Left kidney (tissue), 2 donors: ENCODE measurements around the gene TRMT2A. TPM values are rescaled to one million over a fixed set of nuclear protein-coding genes. Genes with fewer than 3 reads are reported as not detected.
A peak's percentile ranks its signal among the peaks of the same experiment; 100 is the strongest.
"Not testable (repeated sequence)": the region's sequence is repeated elsewhere in the genome, so short reads cannot be mapped to it uniquely, and the experiment has no call there.

Experiments
- DNase-seq: peaks from one replicate; pipeline ENCODE4 v3.0.0-alpha.2; 2013
- polyA plus RNA-seq: library from polyadenylated mRNA; unstranded; fragments of 120-200 nt; gene quantifications from one replicate; pipeline ENCODE4 v1.2.1, GENCODE V29; 2013; ENCODE audit not compliant: insufficient read length

Gene TRMT2A
- polyA plus RNA-seq, 1 donor, result 46.0 TPM

- DNase-seq, result no peak
Measured at GRCh38 chr22:20086101-20086599, 30.9 kb downstream of the TRMT2A start.

GRCh38 chr22:20085651-20086050, 31.4 kb downstream of the TRMT2A start:
- no peak for DNase-seq

DNA sequence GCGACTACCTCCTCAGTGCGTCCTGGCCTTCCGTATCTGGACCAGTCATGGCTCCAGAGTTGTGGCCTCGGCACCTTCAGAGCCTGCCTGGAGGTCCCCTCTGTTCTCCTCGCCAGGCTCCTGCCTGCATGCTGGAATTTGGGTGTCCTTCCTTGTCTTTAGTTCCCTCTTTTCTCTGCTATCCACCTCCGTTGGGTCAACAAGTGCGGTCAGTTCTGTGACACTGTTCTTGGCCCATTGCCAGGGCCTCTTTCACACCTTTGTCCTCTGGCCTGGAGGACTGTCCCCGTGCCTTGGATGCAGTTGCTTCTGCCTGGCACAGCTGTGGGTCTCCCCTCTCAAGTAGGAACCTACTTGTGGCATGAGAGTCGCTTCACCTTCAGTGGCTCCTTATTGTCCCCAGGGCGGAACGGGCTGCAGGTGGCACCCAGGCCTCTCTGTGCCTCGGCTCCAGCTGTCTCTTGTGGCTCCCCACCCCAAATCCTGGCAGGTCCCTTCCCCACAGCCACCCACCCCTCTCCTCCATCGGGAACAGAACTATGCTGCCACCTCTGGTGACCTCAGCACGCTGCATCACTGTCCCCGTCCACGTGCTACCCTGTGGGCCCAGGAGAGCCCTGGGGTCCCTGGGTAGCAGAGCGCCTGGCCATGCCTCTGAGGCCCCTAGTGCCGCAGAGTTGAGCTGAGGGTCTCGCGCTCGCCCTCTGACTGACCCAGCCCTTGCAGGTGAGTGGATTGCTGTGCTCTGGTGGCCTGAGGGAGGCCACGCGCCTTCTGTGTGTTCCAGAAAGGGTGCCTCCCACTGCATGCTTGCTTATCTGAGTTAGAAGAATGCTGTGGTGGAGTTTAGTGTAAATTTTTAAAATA, 32.2 kb downstream of the TRMT2A start:
- DNase-seq, result peak; percentile 12

- DNase-seq, result no peak
Measured at GRCh38 chr22:20083891-20084546, 33.0 kb downstream of the TRMT2A start.

- DNase-seq, result no peak
Measured at GRCh38 chr22:20083157-20083890, 33.7 kb downstream of the TRMT2A start.

- peak; percentile 27 for DNase-seq
Measured at GRCh38 chr22:20080776-20081654, 36.0 kb downstream of the TRMT2A start.

DNA sequence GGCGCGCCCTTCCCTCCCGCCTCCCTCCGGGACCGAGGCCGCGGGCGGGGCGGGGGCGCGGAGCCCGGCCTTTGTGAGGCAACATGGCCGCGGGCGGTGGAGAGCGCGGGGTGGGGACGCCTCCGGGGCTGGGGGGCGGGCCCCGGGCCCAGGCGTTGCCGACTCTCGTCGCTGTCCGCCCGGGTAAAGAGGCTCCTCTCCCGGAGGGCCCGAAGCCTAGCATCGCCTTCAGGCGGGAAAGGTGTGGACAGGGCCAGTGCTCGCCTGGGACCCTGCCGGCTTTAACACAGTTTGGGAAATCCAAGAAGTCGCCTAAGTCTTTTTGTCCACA, 36.6 kb downstream of the TRMT2A start:
- DNase-seq, result peak; percentile 32

GRCh38 chr22:20079745-20080444, 37.1 kb downstream of the TRMT2A start, which contains the start of gene DGCR8:
DGCR8 (plus strand) TSS chr22:20080241; CDS start chr22:20085964, 5,723 bp downstream.
- DNase-seq, result peak; percentile 95

GRCh38 chr22:20076627-20077172, 40.3 kb downstream of the TRMT2A start:
- no peak for DNase-seq

DNA sequence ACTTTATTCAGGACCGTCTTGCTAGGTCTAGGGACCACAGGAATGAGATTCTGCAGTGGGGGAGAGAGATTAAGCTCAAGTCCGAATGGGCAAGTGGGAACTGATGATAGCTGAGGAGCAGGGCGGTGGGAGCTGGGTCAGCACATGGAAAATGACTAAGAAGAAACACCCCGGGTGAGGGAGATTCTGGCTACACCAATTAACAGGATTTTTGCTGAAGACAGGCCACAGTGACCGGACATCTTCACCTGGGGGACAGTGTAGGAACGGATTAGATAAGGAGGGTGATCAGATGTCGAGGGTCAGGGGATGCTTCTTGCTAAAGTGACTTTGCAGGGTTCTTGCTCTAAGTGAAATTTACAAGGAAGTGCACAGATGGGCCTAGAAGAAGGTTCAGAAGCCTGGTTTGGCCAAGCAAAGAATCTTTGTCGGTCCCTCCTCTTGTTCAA, 45.5 kb downstream of the TRMT2A start:
- DNase-seq, result no peak

- DNase-seq, result no peak
Measured at GRCh38 chr22:20069331-20070042, 47.5 kb downstream of the TRMT2A start.

DNA sequence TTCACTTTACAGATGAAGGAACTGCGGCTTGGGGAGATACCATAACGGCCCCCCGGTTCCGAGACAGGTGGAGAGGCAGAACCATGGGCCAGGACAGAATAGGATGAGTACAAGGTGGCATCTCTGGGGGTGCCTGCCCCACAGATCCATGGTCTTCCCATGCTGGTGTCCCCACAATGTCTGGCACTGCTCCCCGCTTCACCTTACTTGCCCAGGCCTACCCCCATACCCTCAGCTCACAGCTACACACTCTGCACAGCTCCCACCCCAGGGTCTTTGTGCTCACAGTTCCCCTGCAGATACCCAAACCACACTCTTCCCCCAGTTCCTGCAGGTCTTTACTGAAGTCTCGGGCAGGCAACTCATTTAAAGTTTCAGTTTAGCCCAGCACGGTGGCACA, 48.4 kb downstream of the TRMT2A start:
- no peak for DNase-seq

GRCh38 chr22:20067384-20067682, 49.7 kb downstream of the TRMT2A start:
- DNase-seq, result not testable (repeated sequence)

GRCh38 chr22:20066617-20067383, 50.2 kb downstream of the TRMT2A start:
- no peak for DNase-seq

- no peak for DNase-seq
Measured at GRCh38 chr22:20065896-20066616, 51.0 kb downstream of the TRMT2A start.

GRCh38 chr22:20064545-20065262, 52.3 kb downstream of the TRMT2A start:
- DNase-seq, result no peak

- no peak for DNase-seq
Measured at GRCh38 chr22:20064140-20064480, 52.9 kb downstream of the TRMT2A start.
